Esophagus squamous epithelium (tissue), 5 donors: ENCODE results near the gene TSPAN31. TPM values are rescaled to one million over a fixed set of nuclear protein-coding genes. Genes with fewer than 3 reads are reported as not detected.

Experiments used
- DNase-seq: peaks from one replicate; lab custom pipeline; 2025; lab: John Stamatoyannopoulos, UW
- H3K27ac ChIP-seq, 4 donors: fragments of 200-600 bp; sonication (generic); one replicate each; pipeline ENCODE4 v1.5.1; 2016 to 2019; ENCODE audit warnings: mild to moderate bottlenecking in 1 of 4
- H3K27me3 ChIP-seq, 4 donors: fragments of 200-600 bp; sonication (generic); 1 replicate in 3 of 4; 2 replicates in 1 of 4; pipeline versions ENCODE4 v1.5.1 to v1.6.0; 2017 to 2021; ENCODE audit warnings: antibody characterized with exemption in 1 of 4
- H3K36me3 ChIP-seq, 3 donors: fragments of 200-600 bp; sonication (generic); one replicate each; pipeline ENCODE4 v1.5.1; 2016 to 2019
- H3K4me1 ChIP-seq, 3 donors: fragments of 200-600 bp; sonication (generic); one replicate each; pipeline ENCODE4 v1.5.1; 2017 to 2019
- H3K4me3 ChIP-seq, 4 donors: fragments of 200-600 bp; sonication (generic); 1 replicate in 3 of 4; 2 replicates in 1 of 4; pipeline ENCODE4 v1.5.1; 2016 to 2019; ENCODE audit warnings: mild to moderate bottlenecking in 2 of 4, moderate library complexity in 1 of 4
- H3K9me3 ChIP-seq, 3 donors: fragments of 200-600 bp; sonication (generic); one replicate each; pipeline ENCODE4 v1.5.1; 2016 to 2019
- CTCF ChIP-seq, 6 experiments: fragments of 450-650 bp in 4 of 6; fragments of 200-600 bp in 2 of 6; sonication (generic) in 2 of 6; IDR thresholded peaks; one replicate each; pipeline ENCODE4 v1.5.1; 2016 to 2019; ENCODE audit warnings: antibody characterized with exemption in 6 of 6, mild to moderate bottlenecking in 4 of 6, moderate library complexity in 4 of 6
- POLR2A ChIP-seq, 4 donors: fragments of 450-650 bp; IDR thresholded peaks; one replicate each; pipeline ENCODE4 v1.6.1; 2017; ENCODE audit warnings: antibody characterized with exemption in 4 of 4, mild to moderate bottlenecking in 4 of 4, moderate library complexity in 3 of 4
- WGBS, 2 donors: methylation state at CpG; one replicate each; pipeline ENCODE4 v1.1.5; 2018; 5-methylcytosine and 5-hydroxymethylcytosine counted together
- intact Hi-C: fragments of 100-400 bp; cut with DNase I; formaldehyde crosslinking; loops from one replicate; pipeline ENCODE4 v1.15.0; 2022
- total RNA-seq, 4 donors: library from RNA; depleted of rRNA; stranded (reverse); fragments of >200 nt; gene quantifications; one replicate each; pipeline ENCODE4 v1.1.0, GENCODE V29; 2016
- donor health status: DM: yes; HTN: yes; CAD: no.

TSPAN31 gene
- total RNA-seq, 4 donors from 2014 or later, result 37.2 to 62.5 (median 40.2) TPM

DNA sequence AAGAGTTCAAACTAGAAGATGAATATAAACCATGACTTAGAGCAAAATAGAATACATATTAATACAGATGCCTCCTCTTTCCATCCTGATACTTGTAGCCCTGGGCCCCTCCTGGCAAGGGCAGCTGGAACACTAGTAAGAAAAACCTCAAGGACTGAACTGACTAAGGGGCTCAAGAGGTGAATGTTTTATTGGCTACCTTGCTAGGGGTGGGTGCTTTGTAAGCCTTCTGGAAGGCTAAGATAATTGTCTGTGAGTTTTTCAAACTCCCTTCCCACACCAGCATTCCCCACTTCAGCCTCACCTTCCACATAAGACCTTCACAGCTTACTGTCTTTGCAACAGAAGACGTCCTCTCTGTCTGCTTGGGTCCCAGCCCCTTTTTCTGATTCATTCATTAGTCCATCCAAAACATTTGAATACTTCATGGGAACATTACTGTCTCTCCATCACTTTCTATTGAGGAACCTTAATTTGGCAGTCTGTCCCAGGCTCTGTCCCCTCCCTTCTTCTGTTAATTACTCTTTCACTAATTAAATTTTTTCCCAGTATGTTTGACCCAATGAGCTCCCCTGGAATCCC lies 9.0 kb downstream of the TSPAN31 start:
- intact Hi-C loops, result no loop called here
- DNase-seq, result no peak
- Histone ChIP-seq H3K4me3 (peak overlapping the region in 1 of 4 donors; percentile 98), H3K9me3 (no peaks in the 10 kb centered on the region), H3K36me3 (peaks cover 2 to 34% (median 5%) of the 10 kb centered on the region in 3 donors), H3K4me1 (peaks cover 33 to 59% (median 37%) of the 10 kb centered on the region in 3 donors), H3K27ac (peak overlapping the region in 3 of 4 donors; percentile 48 to 86 (median 76)), H3K27me3 (no peaks in the 10 kb centered on the region)
- TF ChIP-seq CTCF (IDR thresholded peaks at IDR 0.05) (no peak), POLR2A (IDR thresholded peaks at IDR 0.05) (no peak)
- WGBS, 2 donors, result 20 to 38% methylated on average over 1 of the region's 1 CpG

DNA sequence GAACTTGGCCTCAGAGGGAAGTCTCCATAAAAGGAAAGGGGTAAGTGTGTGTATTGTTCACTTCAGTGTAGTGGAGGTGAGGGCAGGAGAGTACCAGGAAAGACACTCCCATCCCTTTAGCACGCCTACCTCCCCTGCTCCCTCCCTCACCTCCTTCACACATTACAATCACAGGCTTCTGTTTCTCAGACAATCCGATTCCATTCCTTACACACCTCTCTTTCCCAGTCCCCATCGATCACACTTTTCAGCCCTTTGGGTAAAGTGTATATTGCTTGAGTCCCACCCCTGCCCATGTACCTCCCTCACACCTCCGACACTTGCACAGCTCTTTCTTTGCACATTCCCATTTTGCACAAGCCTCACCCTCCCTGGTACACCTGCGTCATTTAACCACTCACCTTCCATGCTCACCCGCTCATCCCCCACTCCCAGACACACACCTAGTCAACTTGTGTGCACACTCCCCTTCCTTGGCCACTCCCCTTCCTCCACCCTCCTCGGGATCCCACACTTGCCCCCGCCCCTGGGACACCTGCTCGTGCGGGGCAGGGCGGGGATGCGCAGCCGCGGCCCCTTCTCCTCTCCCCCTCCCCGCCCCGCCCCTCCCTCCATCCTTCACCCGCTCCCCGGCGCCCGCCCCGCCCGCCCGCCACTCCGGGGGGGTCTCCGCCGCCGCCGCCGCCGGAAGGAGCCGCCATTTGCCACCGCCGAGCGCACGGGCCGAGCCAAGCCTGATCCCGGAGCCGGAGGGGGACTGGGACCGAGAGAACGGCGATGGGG lies 9.8 kb downstream of the TSPAN31 start, which contains the start of gene MARCHF9:
Gene MARCHF9, plus strand, starts transcription at position 693 of the 783 bp plus-strand sequence. CDS start 426 bp downstream, outside the sequence.
- peak within 1 kb of the TSS; percentile 48 to 86 (median 81) for H3K27ac ChIP-seq
- 1 to 3% methylated on average over 9 to 11 of the region's 41 CpGs for WGBS, 2 donors
- peak; percentile 43 for DNase-seq
- H3K4me1 ChIP-seq, result peaks cover 33 to 59% (median 37%) of the 10 kb centered on the region in 3 donors
- intact Hi-C loops, result no loop called here
- TF ChIP-seq POLR2A (IDR thresholded peaks at IDR 0.05) (no peak), CTCF (IDR thresholded peaks at IDR 0.05) (no peak)
- peak within 1 kb of the TSS; percentile 54 to 98 (median 79) for H3K4me3 ChIP-seq
- H3K27me3 ChIP-seq, result no peaks in the 10 kb centered on the region
- no peaks in the 10 kb centered on the region for H3K9me3 ChIP-seq
- peaks cover 0 to 31% (median 0%) of the 10 kb centered on the region in 3 donors for H3K36me3 ChIP-seq

DNA sequence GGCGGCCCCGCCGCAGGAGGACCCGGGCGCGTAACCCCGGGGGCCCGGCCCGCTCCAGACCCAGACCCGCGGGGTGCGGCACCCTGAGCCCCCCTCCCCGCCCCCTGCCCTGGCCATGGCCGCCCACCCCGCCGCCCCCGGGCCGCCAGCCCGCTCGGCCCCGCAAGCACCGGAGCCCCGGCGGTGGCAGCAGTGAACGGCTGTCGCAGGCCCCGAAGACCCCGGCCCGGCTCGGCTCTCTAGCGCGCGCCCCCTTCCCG lies 10.3 kb downstream of the TSPAN31 start:
- no CpG with 5 or more reads among the region's 34 CpGs for WGBS, 2 donors
- peak overlapping the region; percentile 54 to 98 (median 79) for H3K4me3 ChIP-seq
- H3K4me1 ChIP-seq, result peaks cover 33 to 59% (median 37%) of the 10 kb centered on the region in 3 donors
- peak overlapping the region; percentile 48 to 86 (median 81) for H3K27ac ChIP-seq
- H3K9me3 ChIP-seq, result no peaks in the 10 kb centered on the region
- TF ChIP-seq POLR2A (IDR thresholded peaks at IDR 0.05) (no peak), CTCF (IDR thresholded peaks at IDR 0.05) (no peak)
- DNase-seq, result no peak
- intact Hi-C loops, result no loop called here
- peaks cover 0 to 26% (median 0%) of the 10 kb centered on the region in 3 donors for H3K36me3 ChIP-seq
- H3K27me3 ChIP-seq, result no peaks in the 10 kb centered on the region

DNA sequence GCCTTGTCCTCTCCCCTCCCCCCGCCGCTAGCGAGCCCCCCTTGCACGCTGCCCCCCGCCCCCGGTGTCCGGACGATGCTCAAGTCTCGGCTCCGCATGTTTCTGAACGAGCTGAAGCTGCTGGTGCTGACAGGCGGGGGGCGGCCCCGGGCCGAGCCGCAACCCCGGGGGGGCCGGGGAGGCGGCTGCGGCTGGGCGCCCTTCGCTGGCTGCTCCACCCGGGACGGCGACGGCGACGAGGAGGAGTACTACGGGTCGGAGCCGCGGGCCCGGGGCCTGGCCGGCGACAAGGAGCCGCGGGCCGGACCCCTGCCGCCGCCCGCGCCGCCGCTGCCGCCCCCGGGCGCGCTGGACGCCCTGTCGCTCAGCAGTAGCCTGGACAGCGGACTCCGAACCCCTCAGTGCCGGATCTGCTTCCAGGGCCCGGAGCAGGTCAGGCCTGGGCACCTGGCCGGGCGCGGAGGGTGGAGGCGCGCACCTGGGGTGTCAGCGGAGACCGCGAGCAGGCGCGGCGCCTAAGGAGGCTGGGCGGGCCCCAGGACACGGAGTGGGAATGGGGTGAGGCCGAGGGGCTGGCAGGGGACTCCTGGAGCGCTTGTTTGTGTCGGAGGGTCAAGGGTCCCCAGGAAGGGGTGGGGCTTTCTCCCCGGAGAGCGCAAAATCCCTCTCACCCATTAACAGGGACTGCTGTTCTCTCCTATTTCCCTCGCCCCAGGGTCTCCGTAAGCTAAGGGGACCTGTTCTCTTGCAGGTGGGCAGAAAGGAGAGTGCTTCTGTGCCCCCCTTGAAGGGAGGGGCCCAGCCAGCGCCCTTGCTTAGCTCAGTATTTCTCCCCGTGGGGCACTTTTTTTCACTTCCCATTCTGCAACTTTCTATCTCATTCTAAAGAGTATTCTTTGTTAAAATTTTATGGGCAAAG lies 10.9 kb downstream of the TSPAN31 start:
- Histone ChIP-seq H3K4me3 (peak overlapping the region; percentile 54 to 98 (median 79)), H3K9me3 (no peaks in the 10 kb centered on the region), H3K36me3 (peaks cover 0 to 20% (median 0%) of the 10 kb centered on the region in 3 donors), H3K27me3 (no peaks in the 10 kb centered on the region), H3K4me1 (peaks cover 32 to 54% (median 35%) of the 10 kb centered on the region in 3 donors), H3K27ac (peak overlapping the region; percentile 48 to 86 (median 81))
- TF ChIP-seq CTCF (IDR thresholded peaks at IDR 0.05) (no peak), POLR2A (IDR thresholded peaks at IDR 0.05) (no peak)
- intact Hi-C loops, result no loop called here
- WGBS, 2 donors, result 6 to 23% methylated on average over 4 to 7 of the region's 76 CpGs
- DNase-seq, result no peak
